ENCODE measurements around the gene PRKACA. TPM values are rescaled to one million over a fixed set of nuclear protein-coding genes. Genes with fewer than 3 reads are reported as not detected.

The PRKACA gene
- total RNA-seq (30.6 and 43.6 TPM in 2 replicates), polyA plus RNA-seq (67.4 and 104 TPM in 2 replicates), polyA minus RNA-seq (ENCODE audit: low replicate concordance) (109 and 215 TPM in 2 replicates)
- polyA plus RNA-seq (2012): 82.7 and 108 TPM in 2 replicates

- H3K27ac ChIP-seq (ENCODE audit: insufficient read depth, low read length): peak within 1 kb of the TSS; percentile 99
- peaks cover 39% of the 10 kb centered on the region for H3K79me2 ChIP-seq (ENCODE audit: control insufficient read depth, insufficient read depth, low read length)
- no peaks in the 10 kb centered on the region for H3K36me3 ChIP-seq (ENCODE audit: control insufficient read depth, insufficient read depth, low read length)
- peak within 1 kb of the TSS; percentile 91 for H3K4me2 ChIP-seq (ENCODE audit: extremely low read depth, insufficient read depth, low read length)
- H3K4me1 ChIP-seq (ENCODE audit: control insufficient read depth, extremely low read depth, insufficient read depth, low read length): peaks cover 25% of the 10 kb centered on the region
- TF ChIP-seq CTCF (conservative IDR thresholded peaks at IDR 0.05 in 1 of 2, IDR thresholded peaks at IDR 0.05 in 1 of 2; ENCODE audit: low read depth in 1 of 2, low read length in 2 of 2) (no peak), EZH2 (IDR thresholded peaks at IDR 0.05; ENCODE audit: low read length, missing control alignments) (no peak)
- H3K9me3 ChIP-seq (ENCODE audit: control insufficient read depth, insufficient read depth, low read depth, low read length): no peaks in the 10 kb centered on the region
- no peaks in the 10 kb centered on the region for H4K20me1 ChIP-seq (ENCODE audit: control insufficient read depth, extremely low read depth, insufficient read depth, low read length)
- peak within 1 kb of the TSS; percentile 76 for H2AFZ ChIP-seq (ENCODE audit: low read length)
- H3K9ac ChIP-seq (ENCODE audit: insufficient read depth, low read length): peak within 1 kb of the TSS; percentile 82
- H3K27me3 ChIP-seq (ENCODE audit: control insufficient read depth, insufficient read depth, low read length): no peaks in the 10 kb centered on the region
- peak within 1 kb of the TSS; percentile 76 to 94 (median 84) for H3K4me3 ChIP-seq (replicated peaks in 1 of 4; ENCODE audit: control extremely low read depth in 1 of 4, insufficient read depth in 1 of 4, low read depth in 3 of 4, low read length in 4 of 4)
- peak; percentile 99 for DNase-seq (ENCODE audit: low read depth in 2 of 2)
These were observed at the start of gene PRKACA for GRCh38 chr19:14117668-14118164. PRKACA (minus strand) TSS chr19:14117762; CDS start chr19:14117547, 215 bp downstream.

GRCh38 chr19:14166999-14167575 lies 49.5 kb upstream of the PRKACA start:
- Histone ChIP-seq H3K27ac (ENCODE audit: insufficient read depth, low read length) (no peak overlapping the region), H3K79me2 (ENCODE audit: control insufficient read depth, insufficient read depth, low read length) (no peaks in the 10 kb centered on the region), H3K4me2 (ENCODE audit: extremely low read depth, insufficient read depth, low read length) (no peak overlapping the region), H4K20me1 (ENCODE audit: control insufficient read depth, extremely low read depth, insufficient read depth, low read length) (no peaks in the 10 kb centered on the region), H3K9ac (ENCODE audit: insufficient read depth, low read length) (no peak overlapping the region), H3K4me1 (ENCODE audit: control insufficient read depth, extremely low read depth, insufficient read depth, low read length) (no peaks in the 10 kb centered on the region), H2AFZ (ENCODE audit: low read length) (no peak overlapping the region), H3K27me3 (ENCODE audit: control insufficient read depth, insufficient read depth, low read length) (no peaks in the 10 kb centered on the region), H3K4me3 (replicated peaks in 1 of 4; ENCODE audit: control extremely low read depth in 1 of 4, insufficient read depth in 1 of 4, low read depth in 3 of 4, low read length in 4 of 4) (no peak overlapping the region), H3K9me3 (ENCODE audit: control insufficient read depth, insufficient read depth, low read depth, low read length) (no peaks in the 10 kb centered on the region), H3K36me3 (ENCODE audit: control insufficient read depth, insufficient read depth, low read length) (no peaks in the 10 kb centered on the region)
- DNase-seq (ENCODE audit: low read depth in 2 of 2): no peak
- TF ChIP-seq EZH2 (IDR thresholded peaks at IDR 0.05; ENCODE audit: low read length, missing control alignments): no peak

GRCh38 chr19:14165990-14166830 lies 48.6 kb upstream of the PRKACA start:
- Histone ChIP-seq H3K4me3 (replicated peaks in 1 of 4; ENCODE audit: control extremely low read depth in 1 of 4, insufficient read depth in 1 of 4, low read depth in 3 of 4, low read length in 4 of 4) (no peak overlapping the region), H3K4me1 (ENCODE audit: control insufficient read depth, extremely low read depth, insufficient read depth, low read length) (no peaks in the 10 kb centered on the region), H3K9ac (ENCODE audit: insufficient read depth, low read length) (no peak overlapping the region), H2AFZ (ENCODE audit: low read length) (no peak overlapping the region), H3K27me3 (ENCODE audit: control insufficient read depth, insufficient read depth, low read length) (no peaks in the 10 kb centered on the region), H4K20me1 (ENCODE audit: control insufficient read depth, extremely low read depth, insufficient read depth, low read length) (no peaks in the 10 kb centered on the region), H3K4me2 (ENCODE audit: extremely low read depth, insufficient read depth, low read length) (no peak overlapping the region), H3K36me3 (ENCODE audit: control insufficient read depth, insufficient read depth, low read length) (no peaks in the 10 kb centered on the region), H3K27ac (ENCODE audit: insufficient read depth, low read length) (no peak overlapping the region), H3K79me2 (ENCODE audit: control insufficient read depth, insufficient read depth, low read length) (no peaks in the 10 kb centered on the region), H3K9me3 (ENCODE audit: control insufficient read depth, insufficient read depth, low read depth, low read length) (no peaks in the 10 kb centered on the region)
- peak in 1 of 2 donors; percentile 14 for DNase-seq (ENCODE audit: low read depth in 2 of 2)
- TF ChIP-seq EZH2 (IDR thresholded peaks at IDR 0.05; ENCODE audit: low read length, missing control alignments) (no peak), CTCF (conservative IDR thresholded peaks at IDR 0.05 in 1 of 2, IDR thresholded peaks at IDR 0.05 in 1 of 2; ENCODE audit: low read depth in 1 of 2, low read length in 2 of 2) (no peak)

Measured in fibroblast of lung (primary cell).